NCI-H2029 treated with DMSO at 0.1 percent for 48 hours (cell line): Measurements from ENCODE around the gene MGMT.

Experiments
- DNase-seq: peaks from one replicate; lab custom pipeline; 2025; lab: John Stamatoyannopoulos, UW

The MGMT gene

GRCh38 chr10:129760416-129760815 is 293.4 kb downstream of the MGMT start:
- DNase-seq: no peak

GRCh38 chr10:129761197-129761972 is 294.3 kb downstream of the MGMT start:
- no peak for DNase-seq

- no peak for DNase-seq
These were observed 295.2 kb downstream of the MGMT start for GRCh38 chr10:129761981-129762956.

- no peak for DNase-seq
These were observed 297.2 kb downstream of the MGMT start for GRCh38 chr10:129764011-129764900.

GRCh38 chr10:129764901-129765663 is 298.0 kb downstream of the MGMT start:
- DNase-seq: no peak

- DNase-seq: no peak
These were observed 298.9 kb downstream of the MGMT start for GRCh38 chr10:129765664-129766550.

GRCh38 chr10:129766611-129767550 is 299.8 kb downstream of the MGMT start:
- no peak for DNase-seq

GRCh38 chr10:129767751-129768150 is 300.7 kb downstream of the MGMT start:
- no peak for DNase-seq

- DNase-seq: no peak
These were observed 301.7 kb downstream of the MGMT start for GRCh38 chr10:129768437-129769355.

GRCh38 chr10:129769381-129770116 is 302.5 kb downstream of the MGMT start:
- no peak for DNase-seq

GRCh38 chr10:129770286-129770685 is 303.2 kb downstream of the MGMT start:
- DNase-seq: no peak

- DNase-seq: no peak
These were observed 304.0 kb downstream of the MGMT start for GRCh38 chr10:129771024-129771423.

GRCh38 chr10:129771576-129771975 is 304.5 kb downstream of the MGMT start:
- no peak for DNase-seq

- DNase-seq: no peak
These were observed 305.0 kb downstream of the MGMT start for GRCh38 chr10:129771991-129772431.

- DNase-seq: no peak
These were observed 305.7 kb downstream of the MGMT start for GRCh38 chr10:129772468-129773358.
